GM12878 (cell line): ENCODE data around the gene ZNF462. TPM values are rescaled to one million over a fixed set of nuclear protein-coding genes. Genes with fewer than 3 reads are reported as not detected.

ENCODE experiments used
- E4F1 ChIP-seq: fragments of 450-650 bp; IDR thresholded peaks from 2 replicates; pipeline ENCODE4 v1.6.1; 2018; ENCODE audit warnings: borderline replicate concordance, mild to moderate bottlenecking; ENCODE audit not compliant: partially characterized antibody
- EP300 ChIP-seq, 2 experiments: fragments of 150-350 bp in 1 of 2; IDR thresholded peaks; 2 replicates each; pipeline ENCODE4 v1.6.1; 2011 to 2012; ENCODE audit warnings: low read depth in 2 of 2, low read length in 2 of 2, borderline replicate concordance in 1 of 2, improper control_type of control experiment in 1 of 2, inconsistent platforms in 1 of 2; ENCODE audit not compliant: control insufficient read depth in 1 of 2
- ESRRA ChIP-seq: IDR thresholded peaks from 2 replicates; pipeline ENCODE4 v1.6.1; 2012; ENCODE audit warnings: mild to moderate bottlenecking, low read length, improper control_type of control experiment
- EZH2 ChIP-seq: IDR thresholded peaks from 2 replicates; pipeline ENCODE4 v1.6.1; 2012; ENCODE audit warnings: low read depth, mild to moderate bottlenecking, control low read depth, inconsistent platforms, low read length, borderline replicate concordance; ENCODE audit not compliant: control insufficient read depth
- IKZF2 ChIP-seq, 2 experiments: fragments of 450-650 bp; IDR thresholded peaks; 2 replicates each; pipeline ENCODE4 v1.6.1; 2017; ENCODE audit warnings: mild to moderate bottlenecking in 2 of 2, moderate library complexity in 2 of 2
- IRF4 ChIP-seq: IDR thresholded peaks from 2 replicates; pipeline ENCODE4 v1.6.1; 2011; ENCODE audit warnings: low read depth, low read length
- PBX3 ChIP-seq: IDR thresholded peaks from 2 replicates; pipeline ENCODE4 v1.6.1; 2011; ENCODE audit warnings: mild to moderate bottlenecking, low read depth, low read length, moderate library complexity; ENCODE audit not compliant: insufficient replicate concordance
- PML ChIP-seq: IDR thresholded peaks from 2 replicates; pipeline ENCODE4 v1.6.1; 2012; ENCODE audit warnings: low read length, inconsistent platforms
- RB1 ChIP-seq: fragments of 450-650 bp; formaldehyde crosslinking; IDR thresholded peaks from 2 replicates; pipeline ENCODE4 v1.6.1; 2017; ENCODE audit warnings: mild to moderate bottlenecking, borderline replicate concordance
- SMC3 ChIP-seq: IDR thresholded peaks from 2 replicates; pipeline ENCODE4 v1.6.1; 2011; ENCODE audit warnings: low read length, improper control_type of control experiment, borderline replicate concordance
- SUZ12 ChIP-seq: fragments of 200-600 bp; sonication (generic); IDR thresholded peaks from one replicate; pipeline ENCODE4 v1.6.1; 2018; ENCODE audit warnings: antibody characterized with exemption, mild to moderate bottlenecking; ENCODE audit not compliant: unreplicated experiment
- USF2 ChIP-seq: IDR thresholded peaks from 2 replicates; pipeline ENCODE4 v1.6.1; 2011; ENCODE audit warnings: low read depth, low read length, improper control_type of control experiment, borderline replicate concordance
- ZBTB11 ChIP-seq: fragments of 450-650 bp; formaldehyde crosslinking; IDR thresholded peaks from 2 replicates; pipeline ENCODE4 v1.5.0; 2022; ENCODE audit warnings: mild to moderate bottlenecking, missing genetic modification characterization
- polyA plus RNA-seq, 11 experiments: library from polyadenylated mRNA; depleted of rRNA in 4 of 11; unstranded in 6 of 11; stranded (reverse) in 5 of 11; fragments of >200 nt; fragmentation: Nextera tagmentation in 4 of 11; fragmentation: Illumina TruSeq in 1 of 11; extraction: Ambion mirVana in 4 of 11; extraction: Trizol in 1 of 11; gene quantifications; 1 replicate in 1 of 11; 2 replicates in 10 of 11; pipeline versions ENCODE4 v1.2.1 to v1.2.3, GENCODE V29; 2011 to 2016; ENCODE audit warnings: inconsistent platforms in 2 of 11, missing spikeins in 2 of 11, low read depth in 1 of 11
- total RNA-seq, 4 experiments: library from RNA; depleted of rRNA in 3 of 4; stranded (reverse); fragments of >200 nt in 3 of 4; fragmentation: Illumina TruSeq in 1 of 4; extraction: Trizol in 1 of 4; gene quantifications; 2 replicates each; pipeline versions ENCODE4 v1.2.1 to v1.2.3, GENCODE V29; 2013 to 2021
- TF ChIP-seq, protein P1 (sequence below): fragments of 450-650 bp; IDR thresholded peaks from 2 replicates; pipeline ENCODE4 v1.6.1; 2017; ENCODE audit warnings: mild to moderate bottlenecking, low read depth, inconsistent platforms; ENCODE audit not compliant: poor library complexity, severe bottlenecking
- TF ChIP-seq, protein P2 (sequence below): IDR thresholded peaks from 2 replicates; pipeline ENCODE4 v1.6.1; 2011; ENCODE audit warnings: borderline replicate concordance, low read depth, mild to moderate bottlenecking, moderate library complexity, mixed read lengths, low read length; ENCODE audit not compliant: insufficient read depth; ENCODE audit errors: extremely low read length

Gene ZNF462
- total and polyA plus RNA-seq, 10 of the 15 experiments (the other 5 are each of a cell fraction or from before 2014, with no cell fraction given): 0.27 to 13.7 (median 0.55) TPM

DNA sequence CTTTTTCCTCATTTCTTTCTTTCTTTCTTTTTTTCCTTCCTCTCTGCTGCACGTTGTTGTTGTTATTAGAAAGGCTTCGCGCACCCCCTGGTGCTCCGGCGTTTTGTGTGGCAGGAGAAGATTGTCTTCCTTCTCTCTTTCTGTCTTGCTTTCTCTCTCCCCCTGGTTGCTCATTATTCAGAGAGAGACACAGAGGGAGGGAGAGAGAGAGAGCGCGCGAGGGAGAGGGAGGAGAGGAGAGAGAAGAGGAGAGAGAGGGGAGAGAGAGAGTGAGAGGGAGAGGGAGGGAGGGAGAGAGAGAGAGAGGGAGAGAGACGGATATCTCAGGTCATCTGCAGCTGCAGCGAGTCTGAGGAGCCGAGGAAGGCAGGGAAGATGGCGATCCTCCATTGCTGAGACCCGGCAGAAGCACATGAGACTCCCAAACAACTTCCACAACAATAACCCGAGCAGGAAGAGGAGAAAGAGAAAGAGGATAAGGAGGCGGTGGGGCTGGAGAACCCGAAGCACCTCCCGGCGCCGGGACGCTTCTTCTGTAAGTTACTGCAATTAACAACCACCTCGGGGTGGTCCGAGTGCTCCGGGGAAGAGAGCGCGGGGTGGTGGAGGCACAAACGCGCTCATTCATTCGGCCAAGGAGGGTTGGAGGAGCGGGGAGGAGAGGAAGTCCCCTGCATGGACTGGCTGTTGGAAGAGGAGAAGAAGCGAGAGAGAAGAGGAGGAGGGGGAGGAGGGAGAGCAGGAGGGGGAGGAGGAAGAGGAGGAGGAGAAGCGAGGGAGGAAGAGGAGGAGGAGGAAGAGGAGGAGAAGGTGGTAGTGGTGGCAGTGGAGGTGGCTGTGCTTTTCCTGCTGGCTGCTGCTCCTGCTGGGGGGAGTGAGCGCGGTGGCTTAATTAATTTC, at the start of gene ZNF462 (continued):
- TF ChIP-seq ZBTB11 (CRISPR knock-in tag): no peak
- TF ChIP-seq SMC3: peak; percentile 26; the same call in 1 of the 2 replicates
- no peak for TF ChIP-seq IRF4
- TF ChIP-seq RB1: no peak
- TF ChIP-seq SUZ12: no peak
- TF ChIP-seq, protein P1, sequence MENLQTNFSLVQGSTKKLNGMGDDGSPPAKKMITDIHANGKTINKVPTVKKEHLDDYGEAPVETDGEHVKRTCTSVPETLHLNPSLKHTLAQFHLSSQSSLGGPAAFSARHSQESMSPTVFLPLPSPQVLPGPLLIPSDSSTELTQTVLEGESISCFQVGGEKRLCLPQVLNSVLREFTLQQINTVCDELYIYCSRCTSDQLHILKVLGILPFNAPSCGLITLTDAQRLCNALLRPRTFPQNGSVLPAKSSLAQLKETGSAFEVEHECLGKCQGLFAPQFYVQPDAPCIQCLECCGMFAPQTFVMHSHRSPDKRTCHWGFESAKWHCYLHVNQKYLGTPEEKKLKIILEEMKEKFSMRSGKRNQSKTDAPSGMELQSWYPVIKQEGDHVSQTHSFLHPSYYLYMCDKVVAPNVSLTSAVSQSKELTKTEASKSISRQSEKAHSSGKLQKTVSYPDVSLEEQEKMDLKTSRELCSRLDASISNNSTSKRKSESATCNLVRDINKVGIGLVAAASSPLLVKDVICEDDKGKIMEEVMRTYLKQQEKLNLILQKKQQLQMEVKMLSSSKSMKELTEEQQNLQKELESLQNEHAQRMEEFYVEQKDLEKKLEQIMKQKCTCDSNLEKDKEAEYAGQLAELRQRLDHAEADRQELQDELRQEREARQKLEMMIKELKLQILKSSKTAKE: no peak
- no peak for TF ChIP-seq ESRRA
- no peak for TF ChIP-seq USF2
- no peak for TF ChIP-seq PML
- TF ChIP-seq, protein P2, sequence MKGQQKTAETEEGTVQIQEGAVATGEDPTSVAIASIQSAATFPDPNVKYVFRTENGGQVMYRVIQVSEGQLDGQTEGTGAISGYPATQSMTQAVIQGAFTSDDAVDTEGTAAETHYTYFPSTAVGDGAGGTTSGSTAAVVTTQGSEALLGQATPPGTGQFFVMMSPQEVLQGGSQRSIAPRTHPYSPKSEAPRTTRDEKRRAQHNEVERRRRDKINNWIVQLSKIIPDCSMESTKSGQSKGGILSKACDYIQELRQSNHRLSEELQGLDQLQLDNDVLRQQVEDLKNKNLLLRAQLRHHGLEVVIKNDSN: no peak
- TF ChIP-seq E4F1: no peak
- TF ChIP-seq EZH2: no peak
- peak in 1 of 2 experiments; percentile 49; a peak in 3 of 4 replicates for TF ChIP-seq IKZF2 (IDR thresholded peaks at IDR 0.05)
- TF ChIP-seq EP300 (IDR thresholded peaks at IDR 0.05; ENCODE audit: borderline replicate concordance in 1 of 2, control insufficient read depth in 1 of 2, low read depth in 2 of 2, low read length in 2 of 2): no peak
- TF ChIP-seq PBX3: no peak
